ENCODE measurements around the gene PDE5A.

DNA sequence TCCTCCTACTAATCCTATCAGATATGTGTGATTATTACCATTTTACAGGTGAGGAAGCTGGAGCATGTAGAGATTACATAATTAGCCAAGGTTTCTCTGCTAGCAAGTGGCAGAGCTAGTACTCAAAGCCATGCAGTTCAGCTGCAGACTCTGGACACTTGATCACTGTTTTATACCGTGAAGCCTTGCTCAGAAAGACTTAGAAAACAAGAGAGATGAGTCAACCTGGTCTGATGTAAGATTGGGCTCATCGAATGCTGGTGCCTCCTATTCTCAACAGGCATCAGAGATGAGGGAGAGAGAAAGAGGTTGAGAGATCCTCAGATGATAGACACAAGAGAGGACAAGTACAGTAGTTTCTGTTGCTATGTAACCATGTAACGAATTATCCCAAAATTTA is 19.0 kb upstream of the PDE5A start:
- TF ChIP-seq EZH2 (IDR thresholded peaks at IDR 0.05; ENCODE audit: insufficient read depth, poor library complexity, severe bottlenecking) (no peak), EZH2phosphoT487 (IDR thresholded peaks at IDR 0.05; ENCODE audit: insufficient read depth, low read depth) (no peak)

Data from GM23248 (cell line).